ENCODE measurements around the gene TNIK.
"Not testable (repeated sequence)": the region's sequence is repeated elsewhere in the genome, so short reads cannot be mapped to it uniquely, and the experiment has no call there.

The TNIK gene

GRCh38 chr3:171468296-171468906, 8.2 kb upstream of the TNIK start:
- DNase-seq: no peak

- DNase-seq: no peak
Observed at GRCh38 chr3:171465763-171466162, 5.6 kb upstream of the TNIK start.

GRCh38 chr3:171464462-171464861, 4.3 kb upstream of the TNIK start:
- no peak for DNase-seq

GRCh38 chr3:171462224-171462623, 2.0 kb upstream of the TNIK start:
- DNase-seq: no peak

GRCh38 chr3:171461525-171461917, 1.3 kb upstream of the TNIK start:
- no peak for DNase-seq

GRCh38 chr3:171460725-171461524, 720 bp upstream of the TNIK start:
- DNase-seq: no peak

- no peak for DNase-seq
Observed at GRCh38 chr3:171459137-171459941, 866 bp downstream of the TNIK start.

GRCh38 chr3:171458864-171459136, 1.4 kb downstream of the TNIK start:
- no peak for DNase-seq

GRCh38 chr3:171458071-171458863, 1.9 kb downstream of the TNIK start:
- no peak for DNase-seq

GRCh38 chr3:171457607-171458061, 2.6 kb downstream of the TNIK start:
- no peak for DNase-seq

GRCh38 chr3:171456765-171457606, 3.2 kb downstream of the TNIK start:
- no peak for DNase-seq

- DNase-seq: no peak
Observed at GRCh38 chr3:171455603-171456550, 4.3 kb downstream of the TNIK start.

GRCh38 chr3:171454041-171454440, 6.2 kb downstream of the TNIK start:
- DNase-seq: no peak

GRCh38 chr3:171453180-171453886, 6.9 kb downstream of the TNIK start:
- DNase-seq: no peak

GRCh38 chr3:171452328-171452727, 7.9 kb downstream of the TNIK start:
- no peak for DNase-seq

GRCh38 chr3:171451915-171452314, 8.3 kb downstream of the TNIK start:
- no peak for DNase-seq

GRCh38 chr3:171447579-171447891, 12.7 kb downstream of the TNIK start:
- DNase-seq: not testable (repeated sequence)

GRCh38 chr3:171446801-171447578, 13.2 kb downstream of the TNIK start:
- no peak for DNase-seq

- no peak for DNase-seq
Observed at GRCh38 chr3:171446301-171446700, 13.9 kb downstream of the TNIK start.
